ENCODE data around the gene SUSD6. TPM values are rescaled to one million over a fixed set of nuclear protein-coding genes. Genes with fewer than 3 reads are reported as not detected.

The SUSD6 gene
- total RNA-seq, 1 experiment from 2014 or later = 3.7 TPM

- Histone ChIP-seq H2BK120ac (ENCODE audit: low read depth, low read length, poor library complexity, severe bottlenecking) (no peak overlapping the region), H3K4ac (ENCODE audit: low read depth, low read length) (no peak overlapping the region), H3K79me2 (ENCODE audit: insufficient read depth, low read length) (no peaks in the 10 kb centered on the region), H4K5ac (ENCODE audit: insufficient read length, low read depth, low read length) (no peak overlapping the region), H3K27me3 (ENCODE audit: insufficient read depth, low read length) (no peaks in the 10 kb centered on the region), H3K27ac (ENCODE audit: insufficient read length, low read depth, low read length) (no peak overlapping the region), H3K23me2 (ENCODE audit: insufficient read length, low read depth, low read length, poor library complexity, severe bottlenecking) (no peaks in the 10 kb centered on the region), H3K79me1 (ENCODE audit: insufficient read depth, low read depth, low read length, poor library complexity, severe bottlenecking) (no peaks in the 10 kb centered on the region), H2AK5ac (ENCODE audit: insufficient read length, low read length) (no peak overlapping the region), H2BK15ac (ENCODE audit: low read depth, low read length) (no peak overlapping the region), H3K9ac (ENCODE audit: extremely low read depth, insufficient read length, low read length) (no peak overlapping the region), H4K91ac (ENCODE audit: insufficient read length, low read depth, low read length) (no peak overlapping the region), H4K20me1 (ENCODE audit: control insufficient read depth, insufficient read depth, insufficient read length) (no peaks in the 10 kb centered on the region), H3K23ac (ENCODE audit: insufficient read length, low read depth, low read length) (no peak overlapping the region), H2BK20ac (ENCODE audit: low read depth, low read length, poor library complexity, severe bottlenecking) (no peak overlapping the region), H3K56ac (ENCODE audit: insufficient read length, low read depth, low read length) (no peak overlapping the region), H3K18ac (ENCODE audit: insufficient read length, low read depth, low read length) (no peak overlapping the region), H3K4me1 (ENCODE audit: insufficient read depth, low read length) (no peaks in the 10 kb centered on the region; the same call in 1 of the 2 replicates), H2BK5ac (ENCODE audit: insufficient read length, low read length) (no peak overlapping the region), H3K14ac (ENCODE audit: insufficient read depth, low read length) (no peak overlapping the region), H3K4me2 (ENCODE audit: insufficient read depth, insufficient read length, low read length) (no peak overlapping the region), H2BK12ac (ENCODE audit: insufficient read length, low read depth, low read length) (no peak overlapping the region), H3K9me3 (ENCODE audit: control insufficient read depth, low read depth, low read length) (no peaks in the 10 kb centered on the region), H4K8ac (replicated peaks; ENCODE audit: insufficient read length, low read depth, low read length) (no peak overlapping the region), H3T11ph (ENCODE audit: low read length) (no peak overlapping the region), H2AFZ (ENCODE audit: low read length) (no peak overlapping the region)
- Mint-ChIP-seq H3K4me3 (no peak overlapping the region), H3K36me3 (ENCODE audit: insufficient read depth in 1 of 3, low read depth in 3 of 3) (no peaks in the 10 kb centered on the region), H3K9me3 (no peaks in the 10 kb centered on the region; a peak in 1 of 5 replicates), H3K27me3 (ENCODE audit: low read depth) (peaks cover 3% of the 10 kb centered on the region; the same call in 1 of the 2 replicates), H3K4me1 (peaks cover 15 to 16% of the 10 kb centered on the region in 2 experiments), H3K27ac (no peak overlapping the region)
- no peak for TF ChIP-seq CTCF (conservative IDR thresholded peaks at IDR 0.05)
- no peak for DNase-seq
- no CpG with 5 or more reads among the region's 3 CpGs for WGBS (ENCODE audit: extremely low coverage, insufficient read length, low lambda C conversion rate)
Observed at GRCh38 chr14:69756298-69756697, 144.9 kb downstream of the SUSD6 start.
